A549 (cell line): ENCODE results near the gene CMKLR1. TPM values are rescaled to one million over a fixed set of nuclear protein-coding genes. Genes with fewer than 3 reads are reported as not detected.

Experiments
- ATAC-seq, 2 experiments: fragments of 200-7000 bp in 1 of 2; fragments of >200 bp in 1 of 2; cut with Nextera tagmentation in 1 of 2; cut with Tn5 transposase in 1 of 2; 3 replicates each; pipeline versions ENCODE4 v1.8.0 to v1.9.1; 2018 to 2020; ENCODE audit warnings: mild to moderate bottlenecking in 1 of 2, moderate library complexity in 1 of 2
- CTCF ChIA-PET: fragments of 300-600 bp; sonication (Branson Sonifier 250); formaldehyde crosslinking; extraction: SDS; loops from one replicate; lab custom pipeline; 2021; ENCODE audit warnings: antibody characterized with exemption, inconsistent platforms; lab: Yijun Ruan, JAX
- POLR2A ChIA-PET: fragments of 350-600 bp; formaldehyde crosslinking; extraction: SDS; loops from one replicate; lab custom pipeline; 2021; ENCODE audit warnings: antibody characterized with exemption, inconsistent platforms; lab: Yijun Ruan, JAX
- DNase-seq, 2 experiments: peaks; one replicate each; pipeline versions ENCODE4 v3.0.0 to v3.0.0-alpha.2; 2011 to 2016; ENCODE audit warnings: low read depth in 1 of 2, low spot score in 1 of 2
- FAIRE-seq: peaks from 2 replicates; lab custom pipeline; 2011; peaks lifted over from hg19 to GRCh38; lab: Jason Lieb, UNC
- H3K27ac ChIP-seq, 2 experiments: fragments of >200 bp; sonication (Bioruptor Twin); formaldehyde crosslinking; 3 replicates each; pipeline ENCODE4 v1.5.1; 2016 to 2017
- H3K4me1 ChIP-seq: fragments of >200 bp; sonication (Bioruptor Twin); formaldehyde crosslinking; 3 replicates; pipeline ENCODE4 v1.6.1; 2016
- H3K4me2 ChIP-seq: fragments of >200 bp; sonication (Bioruptor Twin); formaldehyde crosslinking; 3 replicates; pipeline ENCODE4 v1.6.1; 2016
- H3K4me3 ChIP-seq: fragments of >200 bp; sonication (Bioruptor Twin); formaldehyde crosslinking; 3 replicates; pipeline ENCODE4 v1.5.1; 2016
- H3K9me3 ChIP-seq: fragments of >200 bp; sonication (Bioruptor Twin); formaldehyde crosslinking; 3 replicates; pipeline ENCODE4 v1.6.1; 2016
- BCL3 ChIP-seq: fragments of >200 bp; sonication (Bioruptor Twin); formaldehyde crosslinking; IDR thresholded peaks from 3 replicates; pipeline ENCODE4 v1.6.1; 2016
- CBX2 ChIP-seq: fragments of 200-600 bp; sonication (generic); IDR thresholded peaks from 2 replicates; pipeline ENCODE4 v1.6.1; 2016; ENCODE audit warnings: low read depth, mild to moderate bottlenecking, borderline replicate concordance
- CBX8 ChIP-seq: fragments of 200-600 bp; sonication (generic); IDR thresholded peaks from 2 replicates; pipeline ENCODE4 v1.6.1; 2016
- EHMT2 ChIP-seq: fragments of 200-600 bp; sonication (generic); IDR thresholded peaks from 2 replicates; pipeline ENCODE4 v1.6.1; 2016; ENCODE audit warnings: antibody characterized with exemption, low read depth, mild to moderate bottlenecking, moderate library complexity
- FOXS1 ChIP-seq: fragments of 250-450 bp; sonication (Bioruptor Pico); IDR thresholded peaks from 2 replicates; pipeline ENCODE4 v1.5.0; 2020; ENCODE audit warnings: mild to moderate bottlenecking, moderate library complexity
- HDAC2 ChIP-seq: fragments of 200-600 bp; sonication (generic); IDR thresholded peaks from 2 replicates; pipeline ENCODE4 v1.6.1; 2016
- HMGXB4 ChIP-seq: fragments of 250-450 bp; sonication (Bioruptor Pico); IDR thresholded peaks from 2 replicates; pipeline ENCODE4 v1.5.0; 2021; ENCODE audit warnings: mild to moderate bottlenecking, moderate library complexity, borderline replicate concordance
- HOXB13 ChIP-seq: fragments of 250-450 bp; sonication (Bioruptor Pico); IDR thresholded peaks from 2 replicates; pipeline ENCODE4 v1.5.0; 2020; ENCODE audit warnings: low read depth, mild to moderate bottlenecking, moderate library complexity
- JUN ChIP-seq, 2 experiments: fragments of >200 bp; sonication (Bioruptor Twin); formaldehyde crosslinking; IDR thresholded peaks; 2 replicates in 1 of 2; 3 replicates in 1 of 2; pipeline ENCODE4 v1.6.1; 2016 to 2017
- KDM5A ChIP-seq: fragments of 200-600 bp; sonication (generic); IDR thresholded peaks from 2 replicates; pipeline ENCODE4 v1.6.1; 2016; ENCODE audit warnings: antibody characterized with exemption, mild to moderate bottlenecking
- MAX ChIP-seq: IDR thresholded peaks from 2 replicates; pipeline ENCODE4 v1.6.1; 2012
- MYC ChIP-seq: IDR thresholded peaks from 2 replicates; pipeline ENCODE4 v1.6.1; 2012; ENCODE audit warnings: mild to moderate bottlenecking, inconsistent platforms, low read length, improper control_type of control experiment, borderline replicate concordance
- NR3C1 ChIP-seq: fragments of >200 bp; sonication (Bioruptor Twin); formaldehyde crosslinking; IDR thresholded peaks from 3 replicates; pipeline ENCODE4 v1.6.1; 2017
- PHF8 ChIP-seq: fragments of 200-600 bp; sonication (generic); IDR thresholded peaks from 2 replicates; pipeline ENCODE4 v1.6.1; 2016; ENCODE audit warnings: low read depth, mild to moderate bottlenecking, antibody characterized with exemption, moderate library complexity, borderline replicate concordance
- POLR2A ChIP-seq: IDR thresholded peaks from 2 replicates; pipeline ENCODE4 v1.6.1; 2012; ENCODE audit warnings: mild to moderate bottlenecking, low read length
- POLR2AphosphoS2 ChIP-seq: conservative IDR thresholded peaks from 2 replicates; pipeline ENCODE4 v1.6.1; 2012; ENCODE audit warnings: low read length, improper control_type of control experiment, inconsistent platforms
- RAD21 ChIP-seq, 2 experiments: fragments of >200 bp in 1 of 2; sonication (Bioruptor Twin) in 1 of 2; formaldehyde crosslinking in 1 of 2; IDR thresholded peaks in 1 of 2; conservative IDR thresholded peaks in 1 of 2; 2 replicates in 1 of 2; 3 replicates in 1 of 2; pipeline ENCODE4 v1.6.1; 2012 to 2018; ENCODE audit warnings: inconsistent platforms in 1 of 2
- RARB ChIP-seq: fragments of 250-450 bp; sonication (Bioruptor Pico); IDR thresholded peaks from 2 replicates; pipeline ENCODE4 v1.8.0; 2021; ENCODE audit warnings: mild to moderate bottlenecking, moderate library complexity
- RCOR1 ChIP-seq: fragments of 150-350 bp; IDR thresholded peaks from 2 replicates; pipeline ENCODE4 v1.6.1; 2014; ENCODE audit warnings: antibody characterized with exemption, low read length, low read depth
- SMC3 ChIP-seq: fragments of >200 bp; sonication (Bioruptor Twin); formaldehyde crosslinking; IDR thresholded peaks from 3 replicates; pipeline ENCODE4 v1.6.1; 2018; ENCODE audit warnings: inconsistent platforms
- SREBF2 ChIP-seq: fragments of 450-650 bp; IDR thresholded peaks from 2 replicates; pipeline ENCODE4 v1.6.1; 2014; ENCODE audit warnings: mild to moderate bottlenecking, moderate library complexity
- ZNF302 ChIP-seq: fragments of 250-450 bp; sonication (Bioruptor Pico); IDR thresholded peaks from 2 replicates; pipeline ENCODE4 v1.9.0; 2021; ENCODE audit warnings: inconsistent platforms, mild to moderate bottlenecking, moderate library complexity
- ZSCAN20 ChIP-seq: fragments of 250-450 bp; sonication (Bioruptor Pico); IDR thresholded peaks from 2 replicates; pipeline ENCODE4 v1.8.0; 2022; ENCODE audit warnings: mild to moderate bottlenecking, moderate library complexity
- WGBS: methylation state at CpG from one replicate; pipeline ENCODE4 v1.1.6; 2017; ENCODE audit errors: missing lambda C conversion rate; 5-methylcytosine and 5-hydroxymethylcytosine counted together
- polyA plus RNA-seq, 4 experiments: library from polyadenylated mRNA; depleted of rRNA in 3 of 4; stranded (reverse); fragments of >200 nt; fragmentation: RNase III in 1 of 4; extraction: RNeasy Plus Mini Kit Qiagen cat#74134 plus additional on column Dnase treatment in 1 of 4; gene quantifications; 2 replicates in 3 of 4; 3 replicates in 1 of 4; pipeline ENCODE4 v1.2.3, GENCODE V29; 2011 to 2017

The CMKLR1 gene
- polyA plus RNA-seq, 2 of the 4 experiments (the other 2 are of a cell fraction), result not detected

- H3K4me3 ChIP-seq, result no peak overlapping the region
- DNase-seq, result no peak
- WGBS, result 30% methylated on average over 2 of the region's 2 CpGs
- TF ChIP-seq MYC, result no peak
- TF ChIP-seq ZSCAN20, result no peak
- no peak for TF ChIP-seq FOXS1 (CRISPR knock-in tag)
- TF ChIP-seq CBX2, result no peak
- TF ChIP-seq HOXB13, result no peak
- TF ChIP-seq, all 56 proteins: peak for 0
- no peak overlapping the region for H3K4me2 ChIP-seq
- ATAC-seq, result no peak
- no peaks in the 10 kb centered on the region for H3K9me3 ChIP-seq
- H3K27ac ChIP-seq, result no peak overlapping the region
- ChIA-PET CTCF (no interaction called here), POLR2A (no interaction called here)
- no peak for FAIRE-seq
- no peaks in the 10 kb centered on the region for H3K4me1 ChIP-seq
Measured at GRCh38 chr12:108368089-108368488, 29.0 kb upstream of the CMKLR1 start.

- WGBS, result 66% methylated on average over 7 of the region's 7 CpGs
- Histone ChIP-seq H3K27ac (no peak overlapping the region), H3K4me3 (no peak overlapping the region), H3K4me1 (no peaks in the 10 kb centered on the region), H3K9me3 (no peaks in the 10 kb centered on the region), H3K4me2 (no peak overlapping the region)
- DNase-seq, result no peak
- FAIRE-seq, result no peak
- ATAC-seq, result no peak
- POLR2A ChIA-PET, result no interaction called here
- CTCF ChIA-PET, result no interaction called here
- TF ChIP-seq EHMT2, result no peak
- no peak for TF ChIP-seq POLR2A
- TF ChIP-seq POLR2AphosphoS2, result no peak
- TF ChIP-seq KDM5A, result no peak
- TF ChIP-seq NR3C1, result no peak
- TF ChIP-seq FOXS1 (CRISPR knock-in tag), result no peak
- TF ChIP-seq SMC3, result no peak
- no peak for TF ChIP-seq SREBF2
- TF ChIP-seq ZSCAN20, result no peak
- no peak for TF ChIP-seq ZNF302 (CRISPR knock-in tag)
- no peak for TF ChIP-seq RARB (CRISPR knock-in tag)
- TF ChIP-seq HMGXB4, result no peak
- TF ChIP-seq RCOR1, result no peak
- TF ChIP-seq MYC, result no peak
- TF ChIP-seq HDAC2, result no peak
- no peak for TF ChIP-seq RAD21 (conservative IDR thresholded peaks at IDR 0.05 in 1 of 2, IDR thresholded peaks at IDR 0.05 in 1 of 2)
Measured at GRCh38 chr12:108367436-108367835, 28.3 kb upstream of the CMKLR1 start.

- ATAC-seq (no peak), FAIRE-seq (no peak), DNase-seq (no peak)
- CTCF ChIA-PET, result no interaction called here
- POLR2A ChIA-PET, result no interaction called here
- no peak overlapping the region for H3K27ac ChIP-seq
- H3K4me1 ChIP-seq, result no peaks in the 10 kb centered on the region
- no peaks in the 10 kb centered on the region for H3K9me3 ChIP-seq
- no peak overlapping the region for H3K4me3 ChIP-seq
- no peak for TF ChIP-seq MAX
- TF ChIP-seq ZNF302 (CRISPR knock-in tag), result no peak
- no peak for TF ChIP-seq JUN (IDR thresholded peaks at IDR 0.05)
- no peak for TF ChIP-seq CBX8
- TF ChIP-seq PHF8, result no peak
- no peak for TF ChIP-seq BCL3
- no peak overlapping the region for H3K4me2 ChIP-seq
Measured at GRCh38 chr12:108365324-108365723, 26.2 kb upstream of the CMKLR1 start.
